Muscle of back (tissue), 11 donors: ENCODE measurements around the gene SH3GL3. TPM values are rescaled to one million over a fixed set of nuclear protein-coding genes. Genes with fewer than 3 reads are reported as not detected.

ENCODE experiments used
- DNase-seq, 3 donors: peaks; one replicate each; pipeline versions ENCODE4 v3.0.0 to v3.0.0-alpha.2; 2013
- polyA plus RNA-seq, 10 donors: library from polyadenylated mRNA; unstranded; fragments of 120-200 nt; gene quantifications; one replicate each; pipeline ENCODE4 v1.2.1, GENCODE V29; 2013; ENCODE audit not compliant: insufficient read length in 10 of 10

The SH3GL3 gene
- polyA plus RNA-seq, 10 donors = 8.1 to 17.6 (median 11.6) TPM

DNA sequence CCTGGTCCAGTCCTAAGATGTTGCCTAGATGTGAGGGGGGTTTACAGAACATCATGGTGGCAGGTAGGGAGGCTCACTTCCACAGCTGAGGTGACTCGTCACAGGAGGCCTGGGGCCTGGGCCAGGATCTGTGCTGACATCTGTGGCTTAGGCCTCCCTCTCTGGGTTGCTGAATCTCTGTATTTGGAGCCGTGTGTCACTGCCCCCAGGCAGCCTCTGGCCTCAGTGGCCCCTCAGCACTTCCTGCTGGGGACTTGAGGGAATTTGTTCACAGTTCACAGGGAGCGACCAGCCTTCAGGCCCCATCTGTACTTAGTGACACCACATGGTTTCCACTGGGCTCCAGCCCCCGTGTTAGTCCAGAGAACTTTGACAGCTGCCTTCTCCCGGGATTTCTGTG is 165.1 kb downstream of the SH3GL3 start:
- DNase-seq = peak in 1 of 3 donors; percentile 26

DNA sequence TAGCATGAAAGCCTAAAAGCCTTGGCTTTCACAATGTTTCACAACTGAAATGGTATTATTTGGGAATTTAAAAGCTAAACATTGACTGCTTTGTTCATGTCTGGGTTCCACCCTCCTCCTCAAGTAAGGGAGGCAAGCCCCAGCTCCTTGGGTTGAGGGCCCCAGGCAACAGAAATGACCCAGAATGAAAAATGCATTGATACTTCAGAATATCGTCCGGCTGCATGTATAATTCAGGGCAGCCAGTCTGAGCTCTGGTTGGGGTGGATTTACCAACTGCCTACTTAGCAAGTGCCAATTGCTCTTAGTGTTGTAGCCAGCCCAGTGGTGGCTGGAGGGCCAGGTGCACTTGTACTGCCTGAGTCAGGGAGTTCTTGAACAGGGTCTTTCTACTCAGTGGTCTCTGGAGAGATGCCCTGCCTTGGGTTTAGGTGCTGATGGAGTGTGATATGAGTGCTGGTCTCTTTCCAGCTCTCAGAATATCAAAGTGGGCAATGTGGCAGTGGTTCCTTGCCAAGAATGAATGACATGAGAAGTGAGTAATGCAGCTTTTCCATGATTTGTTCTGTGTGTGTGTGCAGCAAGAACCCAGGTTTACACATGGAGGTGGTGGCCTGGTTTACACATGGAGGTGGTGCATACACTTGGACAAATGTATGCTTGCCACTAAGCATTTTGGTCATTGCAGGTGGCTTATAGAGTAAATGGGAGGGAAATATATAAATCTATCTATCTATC is 165.9 kb downstream of the SH3GL3 start:
- DNase-seq = no peak

- DNase-seq = peak in 2 of 3 donors; percentile 30 to 41
Observed at GRCh38 chr15:83613714-83614113, 166.6 kb downstream of the SH3GL3 start.

DNA sequence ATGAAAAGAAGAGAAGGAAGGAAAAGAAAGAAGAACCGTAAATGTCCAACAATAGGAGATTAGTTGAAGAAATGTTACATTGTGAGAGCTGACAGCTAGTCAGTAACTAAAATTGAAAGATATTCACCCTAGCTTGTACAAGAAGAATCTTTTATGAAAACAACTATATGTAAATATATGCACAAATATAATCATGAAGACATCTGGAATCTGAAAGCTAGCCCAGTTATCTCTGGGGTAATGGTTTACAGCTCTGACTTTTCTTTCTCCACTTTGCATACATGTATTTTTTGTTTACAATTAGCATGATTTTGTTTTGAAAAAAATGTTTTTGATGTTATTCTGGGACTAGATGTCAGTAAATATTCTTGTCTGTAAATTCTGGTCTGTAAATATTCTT is 169.7 kb downstream of the SH3GL3 start:
- DNase-seq = no peak

- peak in 1 of 3 donors; percentile 4 for DNase-seq
Observed at GRCh38 chr15:83626171-83626802, 179.1 kb downstream of the SH3GL3 start.

GRCh38 chr15:83631534-83631933 is 184.4 kb downstream of the SH3GL3 start:
- no peak for DNase-seq

- no peak for DNase-seq
Observed at GRCh38 chr15:83643201-83643600, 196.1 kb downstream of the SH3GL3 start.

DNA sequence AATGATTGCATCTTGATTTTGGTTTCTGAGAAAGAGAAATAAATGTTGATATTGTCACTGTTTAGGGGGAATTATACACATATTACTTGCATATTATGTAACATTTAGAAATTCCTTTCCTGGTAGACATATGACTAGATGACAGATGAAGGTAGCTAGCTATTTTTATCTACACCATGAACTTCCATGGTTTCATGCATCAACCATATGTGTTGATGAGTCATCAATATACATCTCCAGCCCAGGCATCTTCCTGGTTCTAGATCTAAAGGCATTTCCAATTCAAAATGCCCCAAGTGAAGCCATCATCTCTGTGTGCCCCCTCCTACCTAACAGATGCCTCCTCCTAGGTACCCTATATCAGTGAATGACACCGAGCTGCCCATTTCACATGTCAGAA is 197.3 kb downstream of the SH3GL3 start:
- no peak for DNase-seq

- no peak for DNase-seq
Observed at GRCh38 chr15:83650831-83651230, 203.7 kb downstream of the SH3GL3 start.

DNA sequence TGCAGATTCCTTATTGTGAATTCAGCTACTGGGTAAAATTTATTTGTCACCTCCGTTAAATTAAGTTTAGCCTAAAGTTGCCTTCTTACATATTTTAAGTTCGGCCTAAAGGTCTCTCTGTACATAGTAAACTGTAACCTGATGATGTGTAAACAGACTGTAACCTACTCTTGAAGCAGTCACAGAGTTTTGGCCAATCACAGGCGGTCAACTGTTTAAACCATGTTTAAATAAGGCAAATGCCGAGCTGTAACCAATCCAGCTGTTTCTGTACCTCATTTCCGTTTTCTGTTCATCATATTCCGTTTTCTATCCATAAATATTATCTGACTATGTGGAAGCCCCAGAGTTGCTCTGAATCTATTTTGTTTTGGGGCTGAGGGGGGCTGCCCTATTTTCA is 204.4 kb downstream of the SH3GL3 start:
- no peak for DNase-seq

GRCh38 chr15:83652626-83653204 is 205.6 kb downstream of the SH3GL3 start:
- DNase-seq = peak in 1 of 3 donors; percentile 52

DNA sequence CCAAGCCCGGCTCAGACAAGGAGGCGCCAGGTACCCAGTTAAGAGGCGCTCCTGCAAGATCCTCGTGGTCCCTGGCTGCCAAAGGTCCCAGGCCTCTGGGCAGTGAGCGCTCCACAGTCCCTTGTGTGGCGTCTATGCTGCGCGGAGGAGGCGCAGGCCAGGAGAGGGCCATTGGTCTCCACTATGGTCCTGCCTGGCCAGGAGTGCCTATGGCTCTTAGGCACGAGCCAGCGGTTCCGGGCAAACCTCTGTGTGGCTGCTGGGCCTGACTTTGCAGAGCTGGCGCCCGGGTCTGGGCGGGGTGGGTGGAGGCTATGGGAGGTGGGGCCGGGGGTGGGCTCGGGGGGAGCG is 206.1 kb downstream of the SH3GL3 start:
- no peak for DNase-seq

DNA sequence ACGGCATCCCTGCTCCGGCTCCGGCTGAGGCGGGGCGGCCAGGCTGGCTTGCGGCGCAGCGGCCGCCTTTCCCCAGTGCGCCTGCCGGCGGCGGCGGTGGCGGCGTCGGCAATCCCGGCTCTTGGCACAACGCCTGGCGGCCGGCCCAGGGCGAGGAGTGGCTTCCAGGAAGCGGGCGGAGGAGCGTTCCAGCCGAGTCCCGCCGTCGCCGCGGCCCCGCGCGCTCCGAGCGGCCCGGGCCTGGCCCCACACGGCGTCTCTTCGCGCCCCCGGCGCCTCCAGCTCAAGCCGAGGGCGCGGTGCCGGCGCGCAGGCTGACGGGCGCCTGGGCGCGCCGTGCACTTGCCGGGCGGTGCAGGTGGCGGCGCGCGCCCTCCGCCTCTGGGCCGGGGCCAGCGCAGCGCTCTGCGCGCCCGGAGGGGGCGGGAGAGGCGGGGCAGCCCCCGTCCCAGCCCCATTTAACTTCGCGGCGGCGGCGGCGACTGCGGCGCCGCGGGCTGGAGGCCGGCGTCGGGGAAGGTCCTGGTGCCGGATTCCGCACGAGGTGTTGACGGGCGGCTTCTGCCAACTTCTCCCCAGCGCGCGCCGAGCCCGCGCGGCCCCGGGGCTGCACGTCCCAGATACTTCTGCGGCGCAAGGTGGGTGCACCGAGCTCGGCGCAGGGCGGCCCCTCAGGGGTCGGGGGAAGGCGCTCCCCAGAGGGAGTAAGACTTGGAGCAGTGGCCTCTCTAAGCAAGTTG is 206.7 kb downstream of the SH3GL3 start, which contains the start of gene ADAMTSL3:
Gene ADAMTSL3 (plus strand): TSS at position 485 of the 740 bp plus-strand sequence. CDS start 1,639 bp downstream, outside the sequence.
- peak in 2 of 3 donors; percentile 73 to 85 for DNase-seq

DNA sequence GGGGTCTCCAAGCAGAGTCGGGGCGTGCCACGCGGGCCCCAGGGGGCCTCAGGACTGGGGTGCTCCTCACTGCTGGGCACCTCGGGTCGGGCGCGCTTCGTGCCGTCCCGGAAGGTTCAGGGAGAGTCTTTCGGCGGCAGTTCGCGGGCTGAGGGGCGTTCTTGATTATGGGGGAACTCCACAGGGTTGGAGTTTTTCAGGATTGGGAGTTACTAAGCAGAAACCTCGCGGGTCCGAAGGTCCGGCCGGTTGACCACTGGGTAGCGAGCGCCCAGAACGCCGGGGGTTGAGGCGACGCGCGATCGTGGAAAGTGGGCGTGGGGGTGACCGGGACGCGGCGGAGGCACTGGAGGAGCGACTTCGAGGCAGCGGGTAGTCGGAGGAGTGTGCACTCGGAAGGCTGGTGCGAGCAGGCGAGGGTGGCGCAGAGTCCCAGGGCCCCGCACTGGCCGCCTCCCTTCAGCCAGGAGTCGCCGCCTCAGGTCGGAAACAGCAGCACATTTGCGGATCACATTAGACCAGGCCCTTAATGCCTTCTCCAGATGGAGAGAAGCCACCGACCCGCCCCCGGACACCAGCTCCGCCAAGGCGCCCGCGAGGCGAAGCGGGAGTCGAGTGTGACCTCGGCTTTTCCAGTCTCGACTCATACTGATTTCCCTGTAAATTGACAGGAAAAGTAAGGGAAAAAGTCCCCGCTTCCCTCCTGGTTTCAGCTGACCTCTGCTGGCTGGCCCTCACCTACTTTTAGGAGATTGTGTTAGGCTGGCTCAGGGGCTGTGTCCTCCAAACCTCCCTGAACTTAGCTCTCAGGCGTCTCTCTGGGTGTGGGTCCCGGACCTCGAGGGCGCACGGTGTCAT is 207.5 kb downstream of the SH3GL3 start:
- DNase-seq = peak in 2 of 3 donors; percentile 49 to 78

GRCh38 chr15:83655237-83655616 is 208.1 kb downstream of the SH3GL3 start:
- DNase-seq = no peak

- peak in 1 of 3 donors; percentile 21 for DNase-seq
Observed at GRCh38 chr15:83656192-83656591, 209.1 kb downstream of the SH3GL3 start.

DNA sequence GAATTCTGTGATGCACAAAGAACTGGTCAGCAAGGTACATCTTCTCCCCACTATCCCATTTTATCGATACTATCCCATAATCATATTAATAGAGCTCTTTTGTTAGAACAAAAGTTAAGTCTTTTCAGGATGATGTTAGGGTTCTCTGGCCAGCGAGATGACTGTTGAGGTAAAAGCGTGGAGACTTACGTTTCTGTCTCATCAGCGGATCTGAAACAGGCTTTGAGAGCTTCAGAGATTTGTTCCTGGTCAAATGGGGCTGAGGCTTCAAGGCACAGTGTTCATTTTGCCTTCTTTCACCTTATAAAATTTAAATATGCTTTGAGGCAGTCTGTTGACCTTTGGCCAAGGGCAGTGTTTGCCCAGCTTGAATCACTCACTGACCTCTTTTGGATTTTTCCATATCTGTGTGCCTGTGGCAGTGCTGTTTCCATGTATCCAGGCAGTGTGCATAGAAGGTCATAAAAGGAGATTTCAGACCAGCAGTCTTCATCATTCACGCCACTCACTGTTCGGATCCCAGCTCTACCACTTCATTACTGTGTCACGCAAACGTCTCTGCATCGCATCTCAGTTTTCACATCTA is 209.9 kb downstream of the SH3GL3 start:
- DNase-seq = no peak

GRCh38 chr15:83657549-83657948 is 210.4 kb downstream of the SH3GL3 start:
- no peak for DNase-seq

- peak in 2 of 3 donors; percentile 43 to 82 for DNase-seq
Observed at GRCh38 chr15:83658430-83659416, 211.6 kb downstream of the SH3GL3 start.

GRCh38 chr15:83659417-83659812 is 212.3 kb downstream of the SH3GL3 start:
- no peak for DNase-seq
